ENCODE data around the gene TCFL5.

Gene TCFL5

GRCh38 chr20:62861726-62862336 is at the start of gene TCFL5:
Gene TCFL5, minus strand, starts transcription at chr20:62861822. Its CDS starts 152 bp downstream, at chr20:62861670.
- in situ Hi-C loops (cut with MboI; ENCODE audit: low sequenced_read_pairs), result no loop called here

- in situ Hi-C loops (cut with MboI; ENCODE audit: low sequenced_read_pairs), result no loop called here
Observed at GRCh38 chr20:62910777-62911497, 49.3 kb upstream of the TCFL5 start.

- in situ Hi-C loops (cut with MboI; ENCODE audit: low sequenced_read_pairs), result no loop called here
Observed at GRCh38 chr20:62910217-62910766, 48.7 kb upstream of the TCFL5 start.

- in situ Hi-C loops (cut with MboI; ENCODE audit: low sequenced_read_pairs), result no loop called here
Observed at GRCh38 chr20:62908971-62909791, 47.6 kb upstream of the TCFL5 start.

GRCh38 chr20:62907384-62908317 is 46.0 kb upstream of the TCFL5 start:
- in situ Hi-C loops (cut with MboI; ENCODE audit: low sequenced_read_pairs), result no loop called here

- in situ Hi-C loops (cut with MboI; ENCODE audit: low sequenced_read_pairs), result no loop called here
Observed at GRCh38 chr20:62906647-62907375, 45.2 kb upstream of the TCFL5 start.

- in situ Hi-C loops (cut with MboI; ENCODE audit: low sequenced_read_pairs), result no loop called here
Observed at GRCh38 chr20:62906209-62906608, 44.6 kb upstream of the TCFL5 start.

GRCh38 chr20:62905536-62906117 is 44.0 kb upstream of the TCFL5 start:
- in situ Hi-C loops (cut with MboI; ENCODE audit: low sequenced_read_pairs), result no loop called here

- in situ Hi-C loops (cut with MboI; ENCODE audit: low sequenced_read_pairs), result no loop called here
Observed at GRCh38 chr20:62902926-62903615, 41.4 kb upstream of the TCFL5 start.

GRCh38 chr20:62901891-62902290 is 40.3 kb upstream of the TCFL5 start:
- in situ Hi-C loops (cut with MboI; ENCODE audit: low sequenced_read_pairs), result no loop called here

- in situ Hi-C loops (cut with MboI; ENCODE audit: low sequenced_read_pairs), result no loop called here
Observed at GRCh38 chr20:62900692-62901584, 39.3 kb upstream of the TCFL5 start.

GRCh38 chr20:62900052-62900691 is 38.5 kb upstream of the TCFL5 start:
- in situ Hi-C loops (cut with MboI; ENCODE audit: low sequenced_read_pairs), result no loop called here

- in situ Hi-C loops (cut with MboI; ENCODE audit: low sequenced_read_pairs), result no loop called here
Observed at GRCh38 chr20:62899633-62900051, 38.0 kb upstream of the TCFL5 start.

GRCh38 chr20:62898970-62899632 is 37.5 kb upstream of the TCFL5 start:
- in situ Hi-C loops (cut with MboI; ENCODE audit: low sequenced_read_pairs), result no loop called here

- in situ Hi-C loops (cut with MboI; ENCODE audit: low sequenced_read_pairs), result no loop called here
Observed at GRCh38 chr20:62898093-62898964, 36.7 kb upstream of the TCFL5 start.

- in situ Hi-C loops (cut with MboI; ENCODE audit: low sequenced_read_pairs), result no loop called here
Observed at GRCh38 chr20:62897666-62898065, 36.0 kb upstream of the TCFL5 start.
